ENCODE data around the gene TNFRSF1A. TPM values are rescaled to one million over a fixed set of nuclear protein-coding genes. Genes with fewer than 3 reads are reported as not detected.
"Not testable (repeated sequence)": the region's sequence is repeated elsewhere in the genome, so short reads cannot be mapped to it uniquely, and the experiment has no call there.

The TNFRSF1A gene
- total and polyA plus RNA-seq, 10 donors = 22.5 to 578 (median 211) TPM

- Histone ChIP-seq H3K36me3 (no peaks in the 10 kb centered on the region), H3K4me1 (peaks cover 0 to 13% (median 0%) of the 10 kb centered on the region in 6 donors), H3K27ac (no peak overlapping the region), H3K27me3 (replicated peaks in 1 of 7) (peaks cover 0 to 23% (median 0%) of the 10 kb centered on the region in 7 donors), H3K4me3 (no peak overlapping the region), H3K9me3 (no peaks in the 10 kb centered on the region)
- TF ChIP-seq CTCF (IDR thresholded peaks at IDR 0.05 in 8 of 11, conservative IDR thresholded peaks at IDR 0.05 in 3 of 11) = no peak
- 42 to 71% (median 54%) methylated on average over 5 of the region's 5 CpGs for WGBS, 5 donors
- DNase-seq = no peak
- intact Hi-C loops (cut with DNase I; ENCODE audit: low total_unique reads) = no loop called here
These were observed 47.5 kb downstream of the TNFRSF1A start for GRCh38 chr12:6294156-6295093.

- intact Hi-C loops (cut with DNase I; ENCODE audit: low total_unique reads) = no loop called here
- Histone ChIP-seq H3K36me3 (no peaks in the 10 kb centered on the region), H3K9me3 (no peaks in the 10 kb centered on the region), H3K4me1 (peaks cover 0 to 13% (median 0%) of the 10 kb centered on the region in 6 donors), H3K27me3 (replicated peaks in 1 of 7) (peaks cover 0 to 23% (median 0%) of the 10 kb centered on the region in 7 donors), H3K27ac (no peak overlapping the region), H3K4me3 (no peak overlapping the region)
- no peak for DNase-seq
- 66 to 87% (median 77%) methylated on average over 2 of the region's 2 CpGs for WGBS, 5 donors
- TF ChIP-seq CTCF (IDR thresholded peaks at IDR 0.05 in 8 of 11, conservative IDR thresholded peaks at IDR 0.05 in 3 of 11) = no peak
- no peak for TF ChIP-seq POLR2AphosphoS5 (IDR thresholded peaks at IDR 0.05)
- no peak for TF ChIP-seq POLR2A (IDR thresholded peaks at IDR 0.05)
These were observed 49.3 kb downstream of the TNFRSF1A start for GRCh38 chr12:6292606-6293005.

- not testable (repeated sequence) for H3K9me3 ChIP-seq, H3K4me3 ChIP-seq, H3K36me3 ChIP-seq, DNase-seq, H3K27ac ChIP-seq
- Histone ChIP-seq H3K4me1 (peaks cover 0 to 22% (median 4%) of the 10 kb centered on the region in 6 donors), H3K27me3 (replicated peaks in 1 of 7) (peaks cover 0 to 10% (median 0%) of the 10 kb centered on the region in 7 donors)
- intact Hi-C loops (cut with DNase I; ENCODE audit: low total_unique reads) = loop anchor here (5.0 kb wide), 1 partner anchor 228 kb away; no protein-coding TSS in a partner anchor
- WGBS, 5 donors = 91 to 98% (median 97%) methylated on average over 16 to 18 of the region's 25 CpGs
These were observed 52.0 kb downstream of the TNFRSF1A start for GRCh38 chr12:6289906-6290305.

- H3K27me3 ChIP-seq (replicated peaks in 1 of 7); DNase-seq; H3K9me3 ChIP-seq; H3K27ac ChIP-seq; H3K4me3 ChIP-seq; H3K36me3 ChIP-seq: not testable (repeated sequence)
- intact Hi-C loops (cut with DNase I; ENCODE audit: low total_unique reads) = loop anchor here (5.0 kb wide), 1 partner anchor 227 kb away; no protein-coding TSS in a partner anchor
- H3K4me1 ChIP-seq = peaks cover 0 to 21% (median 6%) of the 10 kb centered on the region in 6 donors
- WGBS, 5 donors = 91 to 95% (median 93%) methylated on average over 10 of the region's 10 CpGs
These were observed 52.8 kb downstream of the TNFRSF1A start for GRCh38 chr12:6289081-6289480.

- intact Hi-C loops (cut with DNase I; ENCODE audit: low total_unique reads) = loop anchor here (5.0 kb wide), 1 partner anchor 226 kb away; no protein-coding TSS in a partner anchor
- no peak for DNase-seq
- Histone ChIP-seq H3K27me3 (replicated peaks in 1 of 7) (peaks cover 0 to 2% (median 0%) of the 10 kb centered on the region in 7 donors), H3K27ac (no peak overlapping the region), H3K4me1 (peaks cover 0 to 21% (median 6%) of the 10 kb centered on the region in 6 donors), H3K9me3 (no peaks in the 10 kb centered on the region), H3K36me3 (no peaks in the 10 kb centered on the region), H3K4me3 (no peak overlapping the region)
- TF ChIP-seq CTCF (IDR thresholded peaks at IDR 0.05 in 8 of 11, conservative IDR thresholded peaks at IDR 0.05 in 3 of 11) = no peak
- 79 to 97% (median 93%) methylated on average over 5 of the region's 5 CpGs for WGBS, 5 donors
These were observed 53.6 kb downstream of the TNFRSF1A start for GRCh38 chr12:6288235-6288634.

Measured in spleen (tissue), 11 donors.